HEK293T (cell line): ENCODE measurements around the gene IL10RA.

Experiments
- CTCF ChIA-PET: fragments of 350-600 bp; formaldehyde crosslinking; extraction: SDS; loops from one replicate; lab custom pipeline; 2021; ENCODE audit warnings: antibody characterized with exemption, inconsistent platforms; lab: Yijun Ruan, JAX
- POLR2A ChIA-PET: fragments of 350-600 bp; formaldehyde crosslinking; extraction: SDS; loops from one replicate; lab custom pipeline; 2020; ENCODE audit warnings: antibody characterized with exemption, inconsistent platforms; lab: Yijun Ruan, JAX
- DNase-seq: peaks from one replicate; pipeline ENCODE4 v3.0.0; 2012; ENCODE audit warnings: mixed read lengths; ENCODE audit errors: extremely low spot score
- ARNT ChIP-seq: fragments of 450-650 bp; IDR thresholded peaks from 2 replicates; pipeline ENCODE4 v1.6.1; 2017; ENCODE audit warnings: mild to moderate bottlenecking
- BHLHE40 ChIP-seq: fragments of 450-650 bp; IDR thresholded peaks from 2 replicates; pipeline ENCODE4 v1.6.1; 2016; ENCODE audit warnings: mild to moderate bottlenecking, moderate library complexity, borderline replicate concordance
- CTBP1 ChIP-seq: fragments of 450-650 bp; IDR thresholded peaks from 2 replicates; pipeline ENCODE4 v1.6.1; 2016; ENCODE audit warnings: borderline replicate concordance
- ELF4 ChIP-seq: fragments of 450-650 bp; IDR thresholded peaks from 2 replicates; pipeline ENCODE4 v1.6.1; 2017; ENCODE audit warnings: antibody characterized with exemption
- FOXA1 ChIP-seq: fragments of 450-650 bp; IDR thresholded peaks from 2 replicates; pipeline ENCODE4 v1.6.1; 2016; ENCODE audit warnings: mild to moderate bottlenecking
- FOXK2 ChIP-seq: fragments of 450-650 bp; IDR thresholded peaks from 2 replicates; pipeline ENCODE4 v1.6.1; 2016; ENCODE audit warnings: mild to moderate bottlenecking
- FOXM1 ChIP-seq: fragments of 450-650 bp; IDR thresholded peaks from 2 replicates; pipeline ENCODE4 v1.6.1; 2017; ENCODE audit warnings: mild to moderate bottlenecking, borderline replicate concordance
- HDGF ChIP-seq: fragments of 450-650 bp; IDR thresholded peaks from 2 replicates; pipeline ENCODE4 v1.6.1; 2017; ENCODE audit warnings: antibody characterized with exemption, borderline replicate concordance
- L3MBTL2 ChIP-seq: fragments of 450-650 bp; conservative IDR thresholded peaks from 2 replicates; pipeline ENCODE4 v1.6.1; 2016; ENCODE audit warnings: mild to moderate bottlenecking
- LEF1 ChIP-seq: fragments of 450-650 bp; IDR thresholded peaks from 2 replicates; pipeline ENCODE4 v1.6.1; 2017; ENCODE audit warnings: mild to moderate bottlenecking, borderline replicate concordance
- NFRKB ChIP-seq: fragments of 450-650 bp; IDR thresholded peaks from 2 replicates; pipeline ENCODE4 v1.6.1; 2016; ENCODE audit warnings: mild to moderate bottlenecking, moderate library complexity
- PKNOX1 ChIP-seq: fragments of 450-650 bp; IDR thresholded peaks from 2 replicates; pipeline ENCODE4 v1.6.1; 2016
- SP1 ChIP-seq: fragments of 450-650 bp; IDR thresholded peaks from 2 replicates; pipeline ENCODE4 v1.6.1; 2017
- SUZ12 ChIP-seq: fragments of 450-650 bp; IDR thresholded peaks from 2 replicates; pipeline ENCODE4 v1.6.1; 2016; ENCODE audit warnings: mild to moderate bottlenecking
- TARDBP ChIP-seq: fragments of 450-650 bp; IDR thresholded peaks from 2 replicates; pipeline ENCODE4 v1.6.1; 2016
- ZNF384 ChIP-seq: fragments of 450-650 bp; IDR thresholded peaks from 2 replicates; pipeline ENCODE4 v1.6.1; 2016

The IL10RA gene

DNA sequence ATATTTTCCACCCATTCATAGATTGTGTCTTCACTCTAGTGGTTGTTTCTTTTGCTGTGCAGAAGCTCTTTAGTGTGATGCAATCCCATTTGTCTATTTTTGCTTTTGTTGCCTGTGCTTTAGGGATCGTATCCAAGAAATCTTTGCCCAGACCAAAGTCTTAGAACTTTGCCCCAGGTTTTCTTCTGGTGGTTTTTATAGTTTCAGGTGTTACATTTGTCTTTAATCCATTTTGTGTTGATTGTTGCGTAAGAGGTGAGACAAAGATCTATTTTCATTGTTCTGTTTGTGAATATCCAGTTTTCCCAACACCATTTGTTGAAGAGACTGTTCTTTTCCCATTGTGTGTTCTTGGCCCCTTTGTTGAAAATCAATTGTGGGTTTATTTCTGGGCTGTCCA lies 6.4 kb downstream of the IL10RA start:
- POLR2A ChIA-PET, result no interaction called here
- no peak for TF ChIP-seq CTBP1
- TF ChIP-seq LEF1, result no peak
- TF ChIP-seq NFRKB, result no peak
- CTCF ChIA-PET, result no interaction called here
- DNase-seq, result no peak

- POLR2A ChIA-PET, result no interaction called here
- DNase-seq, result no peak
- TF ChIP-seq HDGF (no peak), ELF4 (no peak), PKNOX1 (no peak), FOXA1 (no peak), SUZ12 (no peak), ARNT (no peak), LEF1 (no peak), NFRKB (no peak), FOXM1 (no peak), CTBP1 (no peak), BHLHE40 (no peak), L3MBTL2 (no peak), ZNF384 (no peak), FOXK2 (no peak), TARDBP (no peak), SP1 (no peak)
- CTCF ChIA-PET, result interaction anchor here (0.6 kb wide), 1 partner anchor 13 kb away, joined by 3 read pairs; no protein-coding TSS in a partner anchor
Measured at GRCh38 chr11:117993988-117994745, 8.0 kb downstream of the IL10RA start.

GRCh38 chr11:117995472-117995871 lies 9.3 kb downstream of the IL10RA start:
- no peak for DNase-seq
- ChIA-PET POLR2A (no interaction called here), CTCF (interaction anchor here (0.7 kb wide), 1 partner anchor 179 kb away, joined by 4 read pairs; no protein-coding TSS in a partner anchor)
- no peak for TF ChIP-seq FOXA1
- TF ChIP-seq LEF1, result no peak
- no peak for TF ChIP-seq FOXK2
- no peak for TF ChIP-seq ELF4
- TF ChIP-seq FOXM1, result no peak
- no peak for TF ChIP-seq PKNOX1

DNA sequence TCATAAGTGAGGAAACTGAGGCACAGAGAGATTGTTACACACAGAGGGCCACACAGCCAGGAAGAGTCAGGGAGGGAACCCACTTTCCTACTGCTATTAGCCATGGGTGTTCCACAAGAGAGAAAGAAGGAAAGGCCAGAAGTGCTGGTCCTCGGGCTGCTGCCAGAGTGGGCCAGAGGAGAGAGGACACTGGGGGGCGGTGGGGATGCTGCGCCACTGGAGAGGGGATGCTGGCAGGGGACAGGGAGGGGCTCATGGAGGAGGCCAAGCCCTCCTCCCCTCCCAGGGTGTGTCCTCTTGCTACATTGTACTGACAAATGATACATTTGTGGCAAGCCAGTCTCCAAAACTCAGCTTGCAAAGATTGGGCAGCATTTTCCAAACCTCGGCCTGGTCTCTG lies 9.9 kb downstream of the IL10RA start:
- ChIA-PET POLR2A (no interaction called here), CTCF (interaction anchor here (0.7 kb wide), 1 partner anchor 179 kb away, joined by 4 read pairs; no protein-coding TSS in a partner anchor)
- no peak for TF ChIP-seq SP1
- no peak for TF ChIP-seq LEF1
- TF ChIP-seq TARDBP, result no peak
- no peak for TF ChIP-seq HDGF
- TF ChIP-seq ARNT, result no peak
- no peak for TF ChIP-seq ZNF384
- TF ChIP-seq CTBP1, result no peak
- no peak for DNase-seq

DNA sequence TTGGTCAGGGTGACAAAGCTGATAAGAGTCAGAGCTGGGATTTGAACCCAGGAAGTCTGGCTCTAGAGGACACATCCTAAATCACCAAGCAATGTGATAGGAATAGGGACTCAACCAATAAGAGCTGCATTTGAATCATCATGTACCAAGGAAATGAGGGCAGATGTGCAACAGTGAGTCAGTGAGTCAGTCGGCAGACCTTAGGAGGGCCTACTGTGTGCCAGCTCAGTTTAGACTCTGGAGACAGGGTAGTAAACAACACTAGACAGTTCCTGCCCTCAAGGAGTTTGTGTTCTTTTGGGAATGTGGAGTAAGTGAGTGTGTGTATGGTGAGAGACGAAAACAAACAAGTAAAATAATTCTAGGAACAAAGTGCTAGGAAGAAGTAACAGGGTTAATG lies 11.2 kb downstream of the IL10RA start:
- POLR2A ChIA-PET, result no interaction called here
- DNase-seq, result no peak
- TF ChIP-seq NFRKB (no peak), CTBP1 (no peak), TARDBP (no peak), ZNF384 (no peak), SP1 (no peak), ELF4 (no peak), FOXM1 (no peak), PKNOX1 (no peak), FOXA1 (no peak), ARNT (no peak), BHLHE40 (no peak), SUZ12 (no peak)
- CTCF ChIA-PET, result no interaction called here

DNA sequence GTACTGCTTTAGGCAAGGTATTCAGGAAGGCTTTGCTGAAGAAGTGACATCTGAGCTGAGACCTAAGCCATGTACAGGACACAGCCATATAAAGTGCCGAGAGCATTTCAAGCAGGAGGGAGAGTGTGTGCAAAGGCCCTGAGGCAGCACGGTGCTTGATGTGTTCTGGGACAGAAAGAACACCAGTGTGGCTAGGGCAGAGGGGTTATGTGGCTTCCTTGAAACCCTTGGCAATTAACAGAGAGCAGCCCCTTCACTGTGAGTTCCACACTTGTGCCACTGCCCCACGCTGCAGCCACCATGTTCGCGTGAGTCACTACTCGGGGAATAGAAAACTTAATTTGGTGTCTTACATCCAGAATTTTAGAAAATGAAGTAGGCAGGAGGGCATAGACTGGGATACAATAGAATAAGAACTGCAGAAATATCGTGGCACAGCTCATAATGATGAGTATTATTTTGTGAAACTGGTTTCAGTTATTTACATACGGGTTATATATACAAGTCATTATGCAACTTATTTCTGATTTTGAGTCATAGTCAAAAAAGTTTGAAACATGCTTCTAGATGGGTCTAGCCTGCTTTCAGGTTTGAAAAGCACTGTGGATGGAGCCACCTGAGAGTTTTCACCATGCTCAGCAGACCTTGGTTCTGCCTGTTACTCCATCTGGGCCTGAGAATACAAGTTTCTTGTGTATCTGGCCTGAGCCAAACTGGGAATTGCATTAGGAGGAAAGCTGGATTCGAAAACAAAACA lies 11.8 kb downstream of the IL10RA start:
- DNase-seq, result no peak
- TF ChIP-seq BHLHE40, result no peak
- TF ChIP-seq SUZ12, result no peak
- TF ChIP-seq CTBP1, result no peak
- no peak for TF ChIP-seq ELF4
- no peak for TF ChIP-seq TARDBP
- TF ChIP-seq NFRKB, result no peak
- TF ChIP-seq L3MBTL2, result no peak
- no peak for TF ChIP-seq ARNT
- no peak for TF ChIP-seq ZNF384
- TF ChIP-seq LEF1, result no peak
- ChIA-PET CTCF (no interaction called here), POLR2A (no interaction called here)
